Left ventricle myocardium inferior (tissue), 1 donor: ENCODE results near the gene STAMBPL1. TPM values are rescaled to one million over a fixed set of nuclear protein-coding genes. Genes with fewer than 3 reads are reported as not detected.

Source experiments
- DNase-seq: peaks from one replicate; pipeline ENCODE4 v3.0.0-alpha.2; 2020
- H3K27ac ChIP-seq: fragments of 200-600 bp; replicated peaks from 2 replicates; pipeline ENCODE4 v1.8.0; 2021
- H3K27me3 ChIP-seq: fragments of 200-600 bp; 2 replicates; pipeline ENCODE4 v1.8.0; 2021; ENCODE audit warnings: low read depth
- H3K36me3 ChIP-seq: fragments of 200-600 bp; 2 replicates; pipeline ENCODE4 v1.8.0; 2021
- H3K4me1 ChIP-seq: fragments of 200-600 bp; 2 replicates; pipeline ENCODE4 v1.8.0; 2021
- H3K4me3 ChIP-seq: fragments of 200-600 bp; 2 replicates; pipeline ENCODE4 v1.8.0; 2021; ENCODE audit warnings: mild to moderate bottlenecking, moderate library complexity
- H3K9me3 ChIP-seq: fragments of 200-600 bp; replicated peaks from 2 replicates; pipeline ENCODE4 v1.8.0; 2021
- intact Hi-C: fragments of 100-400 bp; cut with micrococcal nuclease; formaldehyde crosslinking; loops from one replicate; pipeline ENCODE4 v1.11.0; 2022
- total RNA-seq: library from RNA; stranded (reverse); fragmentation: NEBNext Ultra II Directional; extraction: Animal tissue kit (Norgen Biotek cat#: 25700); gene quantifications from one replicate; pipeline ENCODE4 v1.2.1, GENCODE V29; 2021
- TF ChIP-seq, protein P1 (sequence below): fragments of 200-600 bp; IDR thresholded peaks from 2 replicates; pipeline ENCODE4 v1.8.0; 2021; ENCODE audit warnings: antibody characterized with exemption, mild to moderate bottlenecking, borderline replicate concordance
- donor health status: DM: no; HTN: yes; CAD: no; lungs with severe emphysema.

Gene STAMBPL1
- total RNA-seq, 1 donor from 2014 or later, result 2.5 TPM

DNA sequence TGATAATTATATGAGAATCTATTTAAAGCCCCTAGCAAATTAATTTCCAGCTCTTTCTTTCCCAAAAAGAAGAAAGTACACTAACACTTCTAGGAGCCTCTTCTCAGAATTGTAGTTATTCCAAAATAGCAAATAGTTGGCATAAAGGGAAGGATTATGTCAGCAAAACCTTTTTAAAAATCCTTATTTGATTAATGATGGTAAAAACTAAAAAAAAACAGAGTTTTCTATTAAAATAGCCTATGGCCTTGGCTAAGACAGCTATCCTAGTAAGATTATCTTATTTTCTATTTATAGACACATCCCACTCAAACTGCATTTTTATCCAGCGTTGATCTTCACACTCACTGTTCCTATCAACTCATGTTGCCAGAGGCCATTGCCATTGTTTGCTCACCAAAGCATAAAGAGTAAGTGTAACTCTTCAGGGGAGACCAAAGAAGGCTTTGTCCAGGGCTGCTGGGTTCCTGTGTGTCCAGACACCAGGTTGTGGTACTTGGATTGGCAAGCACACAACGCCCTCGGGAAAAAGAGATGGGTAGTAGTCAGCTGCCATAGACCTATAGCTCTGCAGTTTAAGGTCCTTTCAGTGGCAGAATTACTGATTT lies 41.0 kb downstream of the STAMBPL1 start:
- no peak for DNase-seq
- H3K27ac ChIP-seq, result peak overlapping the region; percentile 3
- intact Hi-C loops, result no loop called here
- no peaks in the 10 kb centered on the region for H3K36me3 ChIP-seq
- H3K4me1 ChIP-seq, result peaks cover 20% of the 10 kb centered on the region
- no peak overlapping the region for H3K4me3 ChIP-seq
- TF ChIP-seq, protein P1, sequence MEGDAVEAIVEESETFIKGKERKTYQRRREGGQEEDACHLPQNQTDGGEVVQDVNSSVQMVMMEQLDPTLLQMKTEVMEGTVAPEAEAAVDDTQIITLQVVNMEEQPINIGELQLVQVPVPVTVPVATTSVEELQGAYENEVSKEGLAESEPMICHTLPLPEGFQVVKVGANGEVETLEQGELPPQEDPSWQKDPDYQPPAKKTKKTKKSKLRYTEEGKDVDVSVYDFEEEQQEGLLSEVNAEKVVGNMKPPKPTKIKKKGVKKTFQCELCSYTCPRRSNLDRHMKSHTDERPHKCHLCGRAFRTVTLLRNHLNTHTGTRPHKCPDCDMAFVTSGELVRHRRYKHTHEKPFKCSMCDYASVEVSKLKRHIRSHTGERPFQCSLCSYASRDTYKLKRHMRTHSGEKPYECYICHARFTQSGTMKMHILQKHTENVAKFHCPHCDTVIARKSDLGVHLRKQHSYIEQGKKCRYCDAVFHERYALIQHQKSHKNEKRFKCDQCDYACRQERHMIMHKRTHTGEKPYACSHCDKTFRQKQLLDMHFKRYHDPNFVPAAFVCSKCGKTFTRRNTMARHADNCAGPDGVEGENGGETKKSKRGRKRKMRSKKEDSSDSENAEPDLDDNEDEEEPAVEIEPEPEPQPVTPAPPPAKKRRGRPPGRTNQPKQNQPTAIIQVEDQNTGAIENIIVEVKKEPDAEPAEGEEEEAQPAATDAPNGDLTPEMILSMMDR, result no peak
- H3K9me3 ChIP-seq, result no peaks in the 10 kb centered on the region
- H3K27me3 ChIP-seq, result no peaks in the 10 kb centered on the region

- no peak overlapping the region for H3K27ac ChIP-seq
- no peak overlapping the region for H3K4me3 ChIP-seq
- no peaks in the 10 kb centered on the region for H3K9me3 ChIP-seq
- TF ChIP-seq, protein P1, result no peak
- no peaks in the 10 kb centered on the region for H3K36me3 ChIP-seq
- H3K4me1 ChIP-seq, result peaks cover 29% of the 10 kb centered on the region
- H3K27me3 ChIP-seq, result no peaks in the 10 kb centered on the region
- intact Hi-C loops, result no loop called here
- DNase-seq, result no peak
Observed at GRCh38 chr10:88922041-88922440, 42.0 kb downstream of the STAMBPL1 start.

DNA sequence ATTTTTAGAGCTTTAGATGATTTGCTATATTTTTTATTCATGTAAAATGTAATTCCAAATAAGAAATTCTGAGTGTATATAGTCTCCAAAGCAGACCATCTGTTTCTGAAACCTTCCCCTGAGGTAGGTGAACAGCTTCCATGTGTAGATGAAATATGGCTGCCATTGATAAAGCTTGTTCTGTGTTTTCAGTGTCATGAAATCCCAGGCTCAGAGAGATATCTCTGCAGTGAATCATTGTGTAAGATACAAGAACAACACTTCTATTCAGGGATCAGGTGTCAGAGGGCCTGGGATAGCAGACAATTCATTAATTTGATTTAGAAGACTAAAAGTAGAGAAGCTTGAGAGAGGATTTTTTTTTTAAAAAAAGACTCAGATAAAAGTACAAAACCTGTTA lies 43.5 kb downstream of the STAMBPL1 start:
- intact Hi-C loops, result no loop called here
- H3K4me3 ChIP-seq, result no peak overlapping the region
- H3K36me3 ChIP-seq, result no peaks in the 10 kb centered on the region
- DNase-seq, result no peak
- H3K27me3 ChIP-seq, result no peaks in the 10 kb centered on the region
- TF ChIP-seq, protein P1, result no peak
- H3K4me1 ChIP-seq, result peaks cover 44% of the 10 kb centered on the region
- no peak overlapping the region for H3K27ac ChIP-seq
- no peaks in the 10 kb centered on the region for H3K9me3 ChIP-seq

DNA sequence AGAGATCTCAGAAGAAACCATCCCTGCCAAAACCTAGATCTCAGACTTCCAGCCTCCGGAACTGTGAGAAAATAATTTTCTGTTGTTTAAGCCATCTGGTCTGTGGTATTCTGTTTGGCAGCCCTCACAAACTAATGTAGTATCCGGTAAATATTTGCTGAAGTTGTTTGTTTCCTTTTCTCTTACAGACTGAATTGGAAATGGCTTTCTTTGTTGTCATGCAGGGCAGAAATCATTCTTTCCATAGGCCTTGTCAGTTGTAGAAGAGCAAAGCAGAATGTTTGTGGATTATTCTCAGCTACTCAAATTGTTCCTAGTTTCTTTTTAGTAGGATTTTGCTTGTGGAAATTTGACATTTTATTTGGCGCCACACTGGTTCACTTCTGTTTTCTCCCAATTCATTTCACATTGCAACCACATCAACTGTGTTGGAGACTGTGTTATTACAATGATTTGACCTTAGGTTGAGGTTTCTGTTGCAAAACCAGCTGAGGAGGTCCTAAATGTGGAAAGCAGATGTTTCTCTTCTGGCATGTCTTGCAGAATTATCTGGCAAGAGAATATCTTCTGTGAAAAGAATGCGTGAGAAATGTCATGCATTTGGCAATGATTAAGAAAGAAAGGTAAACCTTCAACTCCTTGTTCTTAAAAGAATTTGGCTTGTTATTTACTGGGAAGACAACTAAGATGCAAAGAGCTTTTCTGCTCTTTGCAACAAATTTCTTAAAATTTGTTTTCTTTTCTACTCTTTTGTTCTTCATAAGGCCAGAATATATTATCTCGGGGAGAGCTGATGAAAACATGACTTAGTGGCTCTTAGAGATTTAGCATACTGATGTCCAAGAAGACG lies 46.7 kb downstream of the STAMBPL1 start:
- no peak for DNase-seq
- Histone ChIP-seq H3K9me3 (no peaks in the 10 kb centered on the region), H3K36me3 (no peaks in the 10 kb centered on the region), H3K4me3 (peak overlapping the region; percentile 34), H3K4me1 (peaks cover 45% of the 10 kb centered on the region), H3K27ac (peak overlapping the region; percentile 83), H3K27me3 (no peaks in the 10 kb centered on the region)
- intact Hi-C loops, result no loop called here
- TF ChIP-seq, protein P1, result no peak

DNA sequence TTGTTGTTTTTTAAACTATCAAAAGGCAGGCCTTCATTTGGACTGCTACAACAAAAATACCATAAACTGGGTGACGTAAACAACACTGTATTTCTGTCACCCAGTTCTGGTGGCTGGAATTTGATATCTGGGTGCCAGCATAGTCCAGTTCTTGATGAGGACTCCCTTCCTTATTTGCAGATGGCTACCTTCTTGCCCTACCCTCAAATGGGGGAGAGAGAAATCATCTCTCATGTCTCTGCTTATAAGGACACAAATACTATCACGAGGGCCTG lies 47.3 kb downstream of the STAMBPL1 start:
- intact Hi-C loops, result no loop called here
- peaks cover 49% of the 10 kb centered on the region for H3K4me1 ChIP-seq
- no peaks in the 10 kb centered on the region for H3K27me3 ChIP-seq
- H3K27ac ChIP-seq, result peak overlapping the region; percentile 83
- H3K4me3 ChIP-seq, result no peak overlapping the region
- TF ChIP-seq, protein P1, result no peak
- DNase-seq, result no peak
- no peaks in the 10 kb centered on the region for H3K9me3 ChIP-seq
- H3K36me3 ChIP-seq, result no peaks in the 10 kb centered on the region
